PC-9 (cell line): ENCODE data around the gene RIMBP2. TPM values are rescaled to one million over a fixed set of nuclear protein-coding genes. Genes with fewer than 3 reads are reported as not detected.

Experiments used
- BruUV-seq: library from RNA; stranded (reverse); fragments of 400-500 nt; replicated peaks from 2 replicates; lab custom pipeline; 2021; lab: Mats Ljungman, UMichigan
- CTCF ChIA-PET: fragments of 300-600 bp; sonication (Branson Sonifier 250); formaldehyde crosslinking; loops from one replicate; lab custom pipeline; 2022; ENCODE audit warnings: antibody characterized with exemption; lab: Charles Lee
- POLR2A ChIA-PET: fragments of 300-600 bp; sonication (Branson Sonifier 250); formaldehyde crosslinking; loops from one replicate; lab custom pipeline; 2022; ENCODE audit warnings: antibody characterized with exemption; ENCODE audit not compliant: unreplicated experiment; lab: Charles Lee
- DNase-seq, 2 experiments: peaks; one replicate each; pipeline versions ENCODE4 v3.0.0 to v3.0.0-alpha.2; 2015 to 2022; ENCODE audit warnings: mixed read lengths in 1 of 2
- H2AFZ ChIP-seq: fragments of 200-600 bp; sonication (generic); 2 replicates; pipeline ENCODE4 v1.8.1; 2017; ENCODE audit warnings: antibody characterized with exemption
- H3F3A ChIP-seq: fragments of 200-600 bp; sonication (generic); 2 replicates; pipeline ENCODE4 v1.8.1; 2017; ENCODE audit warnings: antibody characterized with exemption, mild to moderate bottlenecking, low read depth; ENCODE audit not compliant: insufficient read depth
- H3K27ac ChIP-seq: fragments of 200-600 bp; sonication (generic); 2 replicates; pipeline ENCODE4 v1.6.1; 2016; ENCODE audit warnings: mixed run types
- H3K27me3 ChIP-seq: fragments of 200-600 bp; sonication (generic); 2 replicates; pipeline ENCODE4 v1.6.1; 2016; ENCODE audit warnings: low read depth, mixed run types; ENCODE audit not compliant: insufficient read depth
- H3K36me3 ChIP-seq: fragments of 200-600 bp; sonication (generic); 2 replicates; pipeline ENCODE4 v1.6.1; 2016; ENCODE audit warnings: low read depth, mixed run types
- H3K4me1 ChIP-seq: fragments of 200-600 bp; sonication (generic); replicated peaks from 2 replicates; pipeline ENCODE4 v1.6.1; 2016; ENCODE audit warnings: mixed run types; ENCODE audit not compliant: insufficient read depth
- H3K4me2 ChIP-seq: fragments of 200-600 bp; sonication (generic); 2 replicates; pipeline ENCODE4 v1.6.1; 2017; ENCODE audit warnings: mixed run types
- H3K4me3 ChIP-seq: fragments of 200-600 bp; sonication (generic); 2 replicates; pipeline ENCODE4 v1.6.1; 2016; ENCODE audit warnings: mixed run types
- H3K79me2 ChIP-seq: fragments of 200-600 bp; sonication (generic); 2 replicates; pipeline ENCODE4 v1.6.1; 2017; ENCODE audit warnings: low read depth, mixed run types
- H3K9me2 ChIP-seq: fragments of 200-600 bp; sonication (generic); 2 replicates; pipeline ENCODE4 v1.8.1; 2017; ENCODE audit warnings: mild to moderate bottlenecking; ENCODE audit not compliant: insufficient read depth
- H3K9me3 ChIP-seq: fragments of 200-600 bp; sonication (generic); 2 replicates; pipeline ENCODE4 v1.8.1; 2016; ENCODE audit warnings: low read depth; ENCODE audit not compliant: insufficient read depth
- H4K20me1 ChIP-seq: fragments of 200-600 bp; sonication (generic); 2 replicates; pipeline ENCODE4 v1.8.1; 2017; ENCODE audit not compliant: insufficient read depth
- CTCF ChIP-seq: fragments of 200-600 bp; sonication (generic); conservative IDR thresholded peaks from 2 replicates; pipeline ENCODE4 v1.6.1; 2017; ENCODE audit warnings: mixed run types, antibody characterized with exemption, mild to moderate bottlenecking, moderate library complexity
- EZH2 ChIP-seq: fragments of 200-600 bp; sonication (generic); IDR thresholded peaks from 2 replicates; pipeline ENCODE4 v1.8.0; 2017; ENCODE audit warnings: antibody characterized with exemption, low read depth
- intact Hi-C: fragments of 100-400 bp; cut with micrococcal nuclease; formaldehyde crosslinking; loops from one replicate; pipeline ENCODE4 v1.10.0; 2022; ENCODE audit not compliant: unreplicated experiment
- total RNA-seq: library from RNA; stranded (reverse); gene quantifications from 2 replicates; pipeline ENCODE4 v1.2.3, GENCODE V29; 2021

Gene RIMBP2
- total RNA-seq, 1 experiment from 2014 or later: not detected

DNA sequence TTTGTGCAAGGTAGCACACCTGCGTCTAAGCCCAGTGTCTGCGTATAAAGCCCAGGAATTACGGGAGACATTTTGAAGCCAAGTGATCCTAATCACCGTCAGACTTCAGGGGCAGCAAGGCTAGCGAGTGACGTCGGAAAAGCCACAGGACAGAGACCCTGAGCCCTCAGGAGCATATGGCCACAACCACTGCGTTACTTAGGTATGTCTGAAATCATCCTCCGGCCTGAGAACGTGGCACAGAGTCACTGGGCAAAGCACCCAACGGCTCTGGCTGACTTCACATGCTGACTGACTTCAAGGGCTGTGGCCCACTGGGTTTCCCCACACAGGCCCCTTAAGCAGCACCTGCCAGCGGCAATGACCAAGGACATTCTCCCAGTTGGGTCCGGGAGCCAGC, 71.5 kb downstream of the RIMBP2 start:
- Histone ChIP-seq H3K4me3 (no peak overlapping the region), H3F3A (no peaks in the 10 kb centered on the region), H3K27me3 (peaks cover 87% of the 10 kb centered on the region), H3K36me3 (no peaks in the 10 kb centered on the region), H3K79me2 (no peaks in the 10 kb centered on the region), H3K4me1 (no peaks in the 10 kb centered on the region), H2AFZ (no peak overlapping the region), H3K4me2 (no peak overlapping the region), H3K9me3 (no peaks in the 10 kb centered on the region), H4K20me1 (no peaks in the 10 kb centered on the region), H3K9me2 (no peaks in the 10 kb centered on the region), H3K27ac (no peak overlapping the region)
- ChIA-PET CTCF (no interaction called here), POLR2A (no interaction called here)
- DNase-seq: no peak
- BruUV-seq: no TSS peak
- TF ChIP-seq CTCF: no peak
- no peak for TF ChIP-seq EZH2
- intact Hi-C loops: no loop called here

DNA sequence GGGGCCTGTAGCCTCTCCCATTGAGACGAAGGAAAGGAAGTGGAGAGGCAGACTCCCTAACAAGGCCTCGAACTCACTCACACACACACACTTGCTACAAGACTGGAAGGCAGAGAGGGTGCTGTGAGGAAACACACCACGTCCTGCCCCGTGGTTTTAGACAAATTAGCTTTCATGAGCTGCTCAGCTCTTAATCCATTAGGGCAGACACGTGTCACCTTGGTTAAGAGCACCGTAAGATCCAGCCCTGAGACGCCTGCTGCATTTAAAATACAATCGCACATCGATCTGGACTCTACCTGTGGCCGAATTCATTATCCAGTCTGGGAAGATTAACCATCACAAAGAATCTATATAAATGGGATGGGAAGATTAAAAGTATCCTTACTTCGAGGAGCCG, 72.0 kb downstream of the RIMBP2 start:
- ChIA-PET POLR2A (no interaction called here), CTCF (no interaction called here)
- intact Hi-C loops: no loop called here

DNA sequence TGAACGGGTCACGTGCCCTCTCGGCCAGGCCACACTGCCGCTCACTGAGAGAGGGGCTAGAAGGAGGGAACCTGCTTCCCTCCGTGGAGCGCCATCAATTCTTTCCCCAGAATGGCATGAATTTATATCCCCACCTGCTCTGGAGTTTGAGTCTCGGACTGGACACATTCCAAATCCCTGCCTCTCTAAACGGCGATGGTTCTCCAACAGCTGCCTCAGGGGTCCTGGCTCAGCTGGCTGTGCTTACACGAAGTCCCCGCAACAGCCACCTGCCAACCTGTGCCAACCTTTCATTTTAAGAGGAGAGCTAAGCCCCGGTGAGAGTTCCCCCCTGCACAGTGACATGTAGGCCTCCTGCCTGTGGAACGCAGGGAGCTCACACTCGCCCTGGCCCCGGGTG, 73.2 kb downstream of the RIMBP2 start:
- no peak for TF ChIP-seq EZH2
- TF ChIP-seq CTCF: no peak
- Histone ChIP-seq H3K27me3 (peaks cover 89% of the 10 kb centered on the region), H3K4me1 (no peaks in the 10 kb centered on the region), H3F3A (no peaks in the 10 kb centered on the region), H3K36me3 (no peaks in the 10 kb centered on the region), H2AFZ (no peak overlapping the region), H3K4me2 (no peak overlapping the region), H3K79me2 (no peaks in the 10 kb centered on the region), H4K20me1 (no peaks in the 10 kb centered on the region), H3K9me3 (no peaks in the 10 kb centered on the region), H3K27ac (no peak overlapping the region), H3K4me3 (no peak overlapping the region), H3K9me2 (no peaks in the 10 kb centered on the region)
- intact Hi-C loops: no loop called here
- ChIA-PET POLR2A (no interaction called here), CTCF (no interaction called here)
- no TSS peak for BruUV-seq
- DNase-seq: no peak

More for the DNA sequence above, 72.0 kb downstream of the RIMBP2 start:
- Histone ChIP-seq H3K9me2 (no peaks in the 10 kb centered on the region), H3K9me3 (no peaks in the 10 kb centered on the region), H3K79me2 (no peaks in the 10 kb centered on the region), H3F3A (no peaks in the 10 kb centered on the region), H3K4me1 (no peaks in the 10 kb centered on the region), H3K4me2 (no peak overlapping the region), H3K27me3 (peaks cover 87% of the 10 kb centered on the region), H3K4me3 (no peak overlapping the region), H4K20me1 (no peaks in the 10 kb centered on the region), H3K27ac (no peak overlapping the region), H2AFZ (no peak overlapping the region), H3K36me3 (no peaks in the 10 kb centered on the region)
- no TSS peak for BruUV-seq
- TF ChIP-seq EZH2 (no peak), CTCF (no peak)
- DNase-seq: no peak
